Measurements from ENCODE around the gene SLC41A2. TPM values are rescaled to one million over a fixed set of nuclear protein-coding genes. Genes with fewer than 3 reads are reported as not detected.

SLC41A2 gene
- total and polyA plus RNA-seq, 2 experiments from 2014 or later: 2.1 to 5.9 TPM

DNA sequence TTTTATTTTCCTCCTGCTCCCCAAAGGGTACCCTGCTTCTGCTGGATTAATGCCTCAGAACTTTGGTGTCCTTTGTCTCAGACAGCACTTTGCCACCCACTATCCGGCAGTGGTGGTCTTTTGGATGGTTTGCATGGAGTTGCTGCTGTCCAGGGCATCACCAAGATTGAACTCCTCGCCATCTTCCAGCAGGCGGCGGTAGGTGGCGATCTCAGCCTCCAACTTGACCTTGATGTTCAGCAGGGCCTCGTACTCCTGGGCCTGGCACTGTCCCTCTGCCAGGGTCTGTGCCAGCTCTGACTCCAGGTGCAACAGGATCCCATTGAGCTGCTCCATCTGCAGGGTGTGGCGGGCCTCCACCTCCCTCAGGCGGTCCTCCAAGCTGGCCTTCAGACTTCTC lies 18.6 kb upstream of the SLC41A2 start:
- H3K36me3 ChIP-seq: no peaks in the 10 kb centered on the region
- H3K4me1 ChIP-seq (ENCODE audit: low read depth): no peaks in the 10 kb centered on the region
- TF ChIP-seq, protein P1, sequence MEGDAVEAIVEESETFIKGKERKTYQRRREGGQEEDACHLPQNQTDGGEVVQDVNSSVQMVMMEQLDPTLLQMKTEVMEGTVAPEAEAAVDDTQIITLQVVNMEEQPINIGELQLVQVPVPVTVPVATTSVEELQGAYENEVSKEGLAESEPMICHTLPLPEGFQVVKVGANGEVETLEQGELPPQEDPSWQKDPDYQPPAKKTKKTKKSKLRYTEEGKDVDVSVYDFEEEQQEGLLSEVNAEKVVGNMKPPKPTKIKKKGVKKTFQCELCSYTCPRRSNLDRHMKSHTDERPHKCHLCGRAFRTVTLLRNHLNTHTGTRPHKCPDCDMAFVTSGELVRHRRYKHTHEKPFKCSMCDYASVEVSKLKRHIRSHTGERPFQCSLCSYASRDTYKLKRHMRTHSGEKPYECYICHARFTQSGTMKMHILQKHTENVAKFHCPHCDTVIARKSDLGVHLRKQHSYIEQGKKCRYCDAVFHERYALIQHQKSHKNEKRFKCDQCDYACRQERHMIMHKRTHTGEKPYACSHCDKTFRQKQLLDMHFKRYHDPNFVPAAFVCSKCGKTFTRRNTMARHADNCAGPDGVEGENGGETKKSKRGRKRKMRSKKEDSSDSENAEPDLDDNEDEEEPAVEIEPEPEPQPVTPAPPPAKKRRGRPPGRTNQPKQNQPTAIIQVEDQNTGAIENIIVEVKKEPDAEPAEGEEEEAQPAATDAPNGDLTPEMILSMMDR (IDR thresholded peaks at IDR 0.05; ENCODE audit: low read depth, low read length): no peak
- DNase-seq (ENCODE audit: low read depth in 1 of 2, low spot score in 1 of 2): no peak
- H3K27me3 ChIP-seq: no peaks in the 10 kb centered on the region
- H3K4me3 ChIP-seq: no peak overlapping the region
- no peak overlapping the region for H3K27ac ChIP-seq
- H3K9me3 ChIP-seq (ENCODE audit: low read depth): no peaks in the 10 kb centered on the region

DNA sequence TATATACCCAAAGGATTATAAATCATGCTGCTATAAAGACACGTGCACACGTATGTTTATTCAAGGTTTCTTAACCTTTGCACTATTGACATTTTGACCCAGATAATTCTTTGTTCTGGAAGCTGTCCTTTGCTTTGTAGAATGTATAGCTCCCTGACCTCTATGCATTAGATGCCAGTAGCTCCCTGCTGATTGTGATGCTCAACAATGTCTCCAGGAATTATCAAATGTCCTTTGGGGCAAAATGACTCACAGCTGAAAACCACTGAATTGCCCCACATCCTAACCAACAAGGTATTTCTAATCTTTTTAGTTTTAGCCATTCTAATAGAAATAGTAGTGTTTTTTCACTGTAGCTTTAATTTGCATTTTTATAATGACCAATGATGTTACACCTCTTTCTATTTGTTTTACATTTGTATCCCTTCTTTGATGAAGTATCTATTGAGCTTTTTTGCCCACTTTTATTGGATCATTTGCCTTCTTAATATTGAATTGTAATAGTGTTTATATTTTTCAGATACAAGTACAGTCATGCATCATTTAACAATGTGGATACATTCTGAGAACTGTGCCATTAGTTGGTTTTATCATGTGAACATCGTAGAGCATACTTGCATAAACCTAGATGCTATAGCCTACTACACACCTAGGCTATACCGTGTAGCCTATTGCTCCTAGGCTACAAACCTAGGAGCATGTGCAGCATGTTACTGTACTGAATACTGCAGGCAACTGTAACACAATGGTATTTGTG lies 17.7 kb upstream of the SLC41A2 start:
- H3K4me1 ChIP-seq (ENCODE audit: low read depth): no peaks in the 10 kb centered on the region
- H3K36me3 ChIP-seq: no peaks in the 10 kb centered on the region
- H3K4me3 ChIP-seq: no peak overlapping the region
- no peaks in the 10 kb centered on the region for H3K27me3 ChIP-seq
- H3K27ac ChIP-seq: no peak overlapping the region
- DNase-seq (ENCODE audit: low read depth in 1 of 2, low spot score in 1 of 2): peak in 1 of 2 donors; percentile 61
- TF ChIP-seq, protein P1 (IDR thresholded peaks at IDR 0.05; ENCODE audit: low read depth, low read length): no peak
- no peaks in the 10 kb centered on the region for H3K9me3 ChIP-seq (ENCODE audit: low read depth)

DNA sequence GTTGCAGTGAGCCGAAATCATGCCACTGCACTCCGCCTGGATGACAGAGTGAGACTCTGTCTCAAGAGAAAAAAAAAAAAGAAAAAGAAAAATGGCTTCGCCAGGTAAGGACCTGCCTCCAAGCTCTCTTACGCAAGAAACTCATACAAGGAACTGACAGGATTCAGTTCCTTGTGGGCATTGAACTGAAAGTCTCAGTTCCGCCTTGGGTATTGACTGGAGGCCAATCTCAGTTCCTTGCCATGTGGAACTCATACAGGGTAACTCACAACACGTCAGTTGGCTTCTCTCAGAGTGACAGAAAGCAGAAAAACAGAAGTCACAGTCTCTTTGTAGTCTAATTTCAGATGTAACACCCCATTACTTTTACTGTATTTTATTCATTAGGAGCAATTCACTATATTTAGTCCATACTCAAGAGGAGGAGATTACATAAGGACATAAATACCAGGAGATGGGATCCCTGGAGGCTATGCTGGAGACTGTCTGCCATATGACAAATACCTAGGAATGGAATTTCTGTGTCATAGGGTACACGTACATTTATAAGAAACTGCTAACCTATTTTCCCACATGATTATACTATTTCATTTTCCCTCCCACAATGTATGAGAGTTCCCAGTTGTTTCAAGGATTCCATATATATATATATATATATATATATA lies 16.7 kb upstream of the SLC41A2 start:
- Histone ChIP-seq H3K27me3 (no peaks in the 10 kb centered on the region), H3K4me3 (no peak overlapping the region), H3K36me3 (no peaks in the 10 kb centered on the region), H3K9me3 (ENCODE audit: low read depth) (no peaks in the 10 kb centered on the region), H3K4me1 (ENCODE audit: low read depth) (no peaks in the 10 kb centered on the region), H3K27ac (no peak overlapping the region)
- no peak for DNase-seq (ENCODE audit: low read depth in 1 of 2, low spot score in 1 of 2)
- TF ChIP-seq, protein P1 (IDR thresholded peaks at IDR 0.05; ENCODE audit: low read depth, low read length): no peak

DNA sequence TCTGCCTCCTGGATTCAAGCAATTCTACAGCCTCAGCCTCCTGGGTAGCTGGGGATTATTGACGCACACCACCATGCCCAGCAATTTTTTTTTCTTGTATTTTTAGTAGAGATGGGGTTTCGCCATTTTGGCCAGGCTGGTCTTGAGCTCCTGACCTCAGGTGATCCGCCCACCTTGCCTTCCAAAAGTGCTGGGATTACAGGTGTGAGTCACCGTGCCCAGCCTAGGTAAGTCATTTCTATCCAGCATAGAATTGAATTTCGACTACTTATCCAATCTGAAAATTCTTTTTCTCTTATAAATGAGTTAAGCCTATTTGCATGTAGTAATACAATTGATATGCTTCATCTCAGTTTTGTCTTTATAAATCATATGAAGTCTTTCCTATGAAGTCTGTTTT lies 15.2 kb upstream of the SLC41A2 start:
- no peaks in the 10 kb centered on the region for H3K27me3 ChIP-seq
- H3K4me3 ChIP-seq: no peak overlapping the region
- no peaks in the 10 kb centered on the region for H3K9me3 ChIP-seq (ENCODE audit: low read depth)
- no peak for DNase-seq (ENCODE audit: low read depth in 1 of 2, low spot score in 1 of 2)
- H3K27ac ChIP-seq: no peak overlapping the region
- no peaks in the 10 kb centered on the region for H3K4me1 ChIP-seq (ENCODE audit: low read depth)
- H3K36me3 ChIP-seq: no peaks in the 10 kb centered on the region
- TF ChIP-seq, protein P1 (IDR thresholded peaks at IDR 0.05; ENCODE audit: low read depth, low read length): no peak

DNA sequence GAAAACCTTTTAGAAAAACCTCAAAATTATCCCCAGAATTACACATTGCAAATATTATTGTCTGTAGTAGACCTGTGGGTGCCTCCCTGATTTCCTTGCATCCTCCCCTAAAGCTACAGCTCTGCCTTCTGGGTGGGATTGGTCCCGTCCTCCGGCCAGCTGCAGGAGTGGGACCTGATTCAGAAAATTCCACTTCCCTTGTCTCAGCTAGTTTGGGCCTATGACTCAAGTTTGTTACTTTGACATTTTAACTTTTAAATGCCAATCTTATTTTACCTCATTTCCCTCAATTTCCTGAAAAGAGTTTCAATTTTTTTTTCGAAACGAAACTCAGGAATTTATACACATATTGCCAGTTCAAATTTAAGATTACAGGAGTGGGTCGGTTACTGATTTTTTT lies 13.2 kb upstream of the SLC41A2 start:
- DNase-seq (ENCODE audit: low read depth in 1 of 2, low spot score in 1 of 2): no peak

More for the DNA sequence above, 13.2 kb upstream of the SLC41A2 start:
- no peak overlapping the region for H3K27ac ChIP-seq
- no peaks in the 10 kb centered on the region for H3K4me1 ChIP-seq (ENCODE audit: low read depth)
- TF ChIP-seq, protein P1 (IDR thresholded peaks at IDR 0.05; ENCODE audit: low read depth, low read length): no peak
- H3K9me3 ChIP-seq (ENCODE audit: low read depth): no peaks in the 10 kb centered on the region
- no peaks in the 10 kb centered on the region for H3K36me3 ChIP-seq
- H3K27me3 ChIP-seq: no peaks in the 10 kb centered on the region
- H3K4me3 ChIP-seq: no peak overlapping the region
